Pancreas (tissue), 10 donors: ENCODE data around the gene DPPA4. TPM values are rescaled to one million over a fixed set of nuclear protein-coding genes. Genes with fewer than 3 reads are reported as not detected.
"Not testable (repeated sequence)": the region's sequence is repeated elsewhere in the genome, so short reads cannot be mapped to it uniquely, and the experiment has no call there.

ENCODE experiments used
- ATAC-seq, 4 donors: fragments of 200-7000 bp; cut with Tn5 transposase; one replicate each; pipeline versions ENCODE4 v1.8.0 to v1.9.1; 2020; ENCODE audit warnings: mild to moderate bottlenecking in 4 of 4, moderate library complexity in 4 of 4
- DNase-seq, 6 donors: peaks; one replicate each; pipeline ENCODE4 v3.0.0-alpha.2; 2020
- FAIRE-seq: peaks from 2 replicates; lab custom pipeline; 2012; peaks lifted over from hg19 to GRCh38; lab: Jason Lieb, UNC
- H3K27ac ChIP-seq, 4 donors: fragments of 200-600 bp; sonication (generic); 1 replicate in 3 of 4; 2 replicates in 1 of 4; pipeline versions ENCODE4 v1.5.0 to v1.8.0; 2020
- H3K27me3 ChIP-seq, 4 donors: fragments of 200-600 bp; one replicate each; pipeline ENCODE4 v1.8.0; 2021
- H3K36me3 ChIP-seq, 3 donors: fragments of 200-600 bp; sonication (generic) in 1 of 3; one replicate each; pipeline versions ENCODE4 v1.5.0 to v1.8.0; 2020 to 2021
- H3K4me1 ChIP-seq, 3 donors: fragments of 200-600 bp; one replicate each; pipeline ENCODE4 v1.8.0; 2021
- H3K4me3 ChIP-seq, 4 donors: fragments of 200-600 bp; sonication (generic) in 2 of 4; one replicate each; pipeline versions ENCODE4 v1.5.0 to v1.8.0; 2020 to 2021
- H3K9me3 ChIP-seq, 4 donors: fragments of 200-600 bp; one replicate each; pipeline ENCODE4 v1.8.0; 2021
- CTCF ChIP-seq, 4 donors: fragments of 200-600 bp; sonication (generic) in 3 of 4; IDR thresholded peaks; one replicate each; pipeline versions ENCODE4 v1.5.0 to v1.8.0; 2021; ENCODE audit warnings: antibody characterized with exemption in 4 of 4
- WGBS, 2 donors: extraction: QIAGEN DNeasy Blood & Tissue Kit; methylation state at CpG; one replicate each; pipeline ENCODE4 v1.1.7; 2013; 5-methylcytosine and 5-hydroxymethylcytosine counted together
- intact Hi-C, 3 donors: fragments of 100-400 bp; cut with DNase I; formaldehyde crosslinking; loops; one replicate each; pipeline versions ENCODE4 v1.11.1 to v1.14.2; 2022
- polyA plus RNA-seq, 2 donors: library from polyadenylated mRNA; stranded (reverse); fragments of 200-250 nt; gene quantifications; one replicate each; pipeline ENCODE4 v1.2.3, GENCODE V29; 2013
- total RNA-seq, 6 donors: library from RNA; stranded (reverse); fragmentation: NEBNext Ultra II Directional in 4 of 6; extraction: Animal tissue kit (Norgen Biotek cat#: 25700) in 4 of 6; gene quantifications; one replicate each; pipeline versions ENCODE4 v1.2.1 to v1.2.4, GENCODE V29; 2021 to 2023
- donor health status: healthy with polysubstance abuse.
- donor health status: DM: no; HTN: no; CAD: no; lungs with moderate emphysema.
- donor health status: DM: no; HTN: no; CAD: no.
- donor health status: control.
- donor health status: control.
- donor health status: Bipolar disorder and iron deficiency.
- donor health status: DM: yes; HTN: yes; CAD: no.
- donor health status: DM: no; HTN: no; CAD: no.
- donor health status: DM: no; HTN: no; CAD: no.
- donor health status: DM: yes; HTN: yes; CAD: no.

Gene DPPA4
- total and polyA plus RNA-seq, 8 donors: 1.5 TPM; not detected in 7

DNA sequence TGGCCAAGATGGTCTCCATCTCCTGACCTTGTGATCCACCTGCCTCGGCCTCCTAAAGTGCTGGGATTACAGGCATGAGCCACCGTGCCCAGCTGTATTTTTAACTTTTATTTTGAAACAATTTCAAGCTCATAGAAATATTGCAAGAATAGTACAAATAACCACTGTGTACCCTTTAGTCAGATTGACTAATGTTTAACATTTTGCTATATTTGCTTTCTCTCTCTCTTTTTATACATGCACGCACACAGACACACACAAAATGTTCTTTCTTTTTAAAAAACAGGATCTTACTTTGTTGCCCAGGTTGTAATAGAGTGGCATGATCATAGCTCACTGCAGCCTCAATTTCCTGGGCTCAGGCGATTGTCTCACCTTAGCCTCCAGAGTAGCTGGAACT is 25.5 kb upstream of the DPPA4 start:
- Histone ChIP-seq H3K36me3 (no peaks in the 10 kb centered on the region), H3K27me3 (no peaks in the 10 kb centered on the region), H3K27ac (no peak overlapping the region), H3K9me3 (no peaks in the 10 kb centered on the region), H3K4me3 (no peak overlapping the region), H3K4me1 (no peaks in the 10 kb centered on the region)
- no peak for TF ChIP-seq CTCF (IDR thresholded peaks at IDR 0.05)
- WGBS, 2 donors: 41 to 47% methylated on average over 4 of the region's 4 CpGs
- DNase-seq (no peak), FAIRE-seq (no peak), ATAC-seq (peak in 1 of 4 donors; percentile 55)
- intact Hi-C loops: no loop called here

- ATAC-seq, H3K9me3 ChIP-seq, intact Hi-C loops, FAIRE-seq, H3K27me3 ChIP-seq, H3K36me3 ChIP-seq, DNase-seq, H3K4me3 ChIP-seq, H3K4me1 ChIP-seq, H3K27ac ChIP-seq: not testable (repeated sequence)
- 52 to 63% methylated on average over 2 of the region's 2 CpGs for WGBS, 2 donors
Measured at GRCh38 chr3:109358809-109359208, 21.5 kb upstream of the DPPA4 start.

- ATAC-seq: no peak
- intact Hi-C loops: no loop called here
- TF ChIP-seq CTCF (IDR thresholded peaks at IDR 0.05): no peak
- Histone ChIP-seq H3K4me1 (no peaks in the 10 kb centered on the region), H3K27ac (no peak overlapping the region), H3K9me3 (no peaks in the 10 kb centered on the region), H3K36me3 (no peaks in the 10 kb centered on the region), H3K4me3 (no peak overlapping the region), H3K27me3 (no peaks in the 10 kb centered on the region)
- no peak for FAIRE-seq
- WGBS, 2 donors: 55 to 59% methylated on average over 3 of the region's 3 CpGs
- DNase-seq: no peak
Measured at GRCh38 chr3:109356442-109357155, 19.3 kb upstream of the DPPA4 start.

DNA sequence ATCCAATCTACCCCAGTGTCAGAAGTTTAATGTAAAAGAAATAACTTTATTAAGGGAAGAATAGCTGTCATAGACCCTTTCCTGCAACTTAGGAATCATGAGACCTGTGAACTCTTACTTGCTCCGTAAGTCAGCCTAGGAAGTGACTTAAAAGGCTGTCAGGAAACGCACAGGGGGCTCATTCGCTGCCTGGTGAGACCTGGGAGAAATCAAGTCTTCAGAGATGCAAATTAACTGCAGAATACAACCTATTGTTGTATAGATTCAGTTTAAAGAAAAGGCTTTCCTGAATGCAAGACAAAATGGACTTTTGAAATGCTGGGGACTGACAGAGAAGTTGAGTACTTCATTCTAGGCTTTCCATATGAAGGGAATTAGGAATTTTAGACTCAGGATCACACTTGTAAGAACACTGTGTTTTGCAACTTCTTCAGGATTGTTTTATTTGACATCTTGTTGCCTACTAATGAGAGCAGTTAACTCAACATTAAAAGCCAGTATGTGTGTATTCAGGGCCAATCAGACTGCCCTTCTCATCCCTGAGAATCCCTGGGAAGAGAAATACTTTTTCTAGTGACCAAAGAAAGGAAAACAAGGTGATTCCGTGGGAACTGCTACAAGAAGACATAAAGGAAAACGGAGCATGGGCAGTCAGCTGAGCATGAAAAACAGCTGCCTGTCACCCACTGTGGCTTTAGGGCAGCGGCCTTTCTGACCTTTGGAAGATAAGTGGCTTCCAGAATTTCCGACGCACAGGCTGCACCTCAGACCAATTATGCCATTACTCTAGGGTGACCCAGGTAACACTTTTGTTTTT is 18.5 kb upstream of the DPPA4 start:
- ATAC-seq: no peak
- Histone ChIP-seq H3K27me3 (no peaks in the 10 kb centered on the region), H3K27ac (no peak overlapping the region), H3K36me3 (no peaks in the 10 kb centered on the region), H3K9me3 (no peaks in the 10 kb centered on the region), H3K4me3 (no peak overlapping the region), H3K4me1 (no peaks in the 10 kb centered on the region)
- FAIRE-seq: no peak
- intact Hi-C loops: no loop called here
- DNase-seq: no peak
- whole genome bisulfite sequencing, 2 donors: 53 to 58% methylated on average over 8 of the region's 8 CpGs
- no peak for TF ChIP-seq CTCF (IDR thresholded peaks at IDR 0.05)

DNA sequence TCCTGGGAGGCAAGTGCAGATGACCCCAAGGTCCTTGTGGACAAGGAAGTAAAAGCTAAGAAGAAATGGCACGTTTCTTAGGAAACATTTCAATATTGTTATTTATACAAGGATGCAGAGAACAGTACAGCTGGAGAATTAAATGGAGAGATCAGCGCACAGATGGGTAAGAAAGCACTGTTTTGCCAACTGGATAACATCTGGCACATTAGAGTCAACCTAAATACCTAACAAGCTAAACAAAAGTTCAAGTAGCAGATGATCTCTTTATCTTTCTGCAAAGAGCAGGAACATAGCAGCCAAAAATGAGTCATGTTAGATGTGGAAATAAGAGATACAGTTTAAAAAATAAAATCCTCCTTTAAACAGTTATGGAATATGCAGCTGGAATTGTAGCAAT is 15.7 kb upstream of the DPPA4 start:
- H3K4me3 ChIP-seq: no peak overlapping the region
- H3K27me3 ChIP-seq: no peaks in the 10 kb centered on the region
- FAIRE-seq: no peak
- no peak for TF ChIP-seq CTCF (IDR thresholded peaks at IDR 0.05)
- 39 to 50% methylated on average over 2 of the region's 2 CpGs for WGBS, 2 donors
- no peak for ATAC-seq
- H3K27ac ChIP-seq: no peak overlapping the region
- no peak for DNase-seq
- no peaks in the 10 kb centered on the region for H3K9me3 ChIP-seq
- intact Hi-C loops: no loop called here
- no peaks in the 10 kb centered on the region for H3K4me1 ChIP-seq
- H3K36me3 ChIP-seq: no peaks in the 10 kb centered on the region
